GM20000 (cell line): ENCODE results near the gene BOLL.
"Not testable (repeated sequence)": the region's sequence is repeated elsewhere in the genome, so short reads cannot be mapped to it uniquely, and the experiment has no call there.

Experiments used
- DNase-seq: peaks from one replicate; pipeline ENCODE4 v3.0.0; 2012; ENCODE audit warnings: low spot score
- TF ChIP-seq, protein P1 (sequence below): IDR thresholded peaks from 2 replicates; pipeline ENCODE4 v1.5.1; 2012; ENCODE audit warnings: mild to moderate bottlenecking, control low read depth; ENCODE audit errors: extremely low read depth, missing control alignments

Gene BOLL

DNA sequence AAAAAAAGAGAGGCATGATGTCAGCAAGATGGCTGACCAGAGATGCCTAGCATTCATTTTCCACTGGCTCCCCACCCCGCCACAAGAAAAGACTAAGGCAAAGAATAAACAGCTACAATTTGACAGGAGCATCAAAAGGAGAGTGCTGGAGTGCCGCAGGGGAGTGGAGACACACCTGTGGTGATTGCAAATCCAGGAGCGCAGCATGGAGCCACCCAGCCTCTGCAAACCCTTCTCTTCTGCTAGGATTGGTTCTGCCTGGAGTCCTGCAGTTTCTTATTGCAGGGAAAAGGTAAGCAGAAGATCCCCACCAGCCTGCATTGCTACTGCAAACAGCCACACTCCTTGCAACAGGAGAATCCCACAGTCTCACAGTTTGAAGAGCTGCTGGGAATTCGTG, 26.1 kb downstream of the BOLL start:
- TF ChIP-seq, protein P1, sequence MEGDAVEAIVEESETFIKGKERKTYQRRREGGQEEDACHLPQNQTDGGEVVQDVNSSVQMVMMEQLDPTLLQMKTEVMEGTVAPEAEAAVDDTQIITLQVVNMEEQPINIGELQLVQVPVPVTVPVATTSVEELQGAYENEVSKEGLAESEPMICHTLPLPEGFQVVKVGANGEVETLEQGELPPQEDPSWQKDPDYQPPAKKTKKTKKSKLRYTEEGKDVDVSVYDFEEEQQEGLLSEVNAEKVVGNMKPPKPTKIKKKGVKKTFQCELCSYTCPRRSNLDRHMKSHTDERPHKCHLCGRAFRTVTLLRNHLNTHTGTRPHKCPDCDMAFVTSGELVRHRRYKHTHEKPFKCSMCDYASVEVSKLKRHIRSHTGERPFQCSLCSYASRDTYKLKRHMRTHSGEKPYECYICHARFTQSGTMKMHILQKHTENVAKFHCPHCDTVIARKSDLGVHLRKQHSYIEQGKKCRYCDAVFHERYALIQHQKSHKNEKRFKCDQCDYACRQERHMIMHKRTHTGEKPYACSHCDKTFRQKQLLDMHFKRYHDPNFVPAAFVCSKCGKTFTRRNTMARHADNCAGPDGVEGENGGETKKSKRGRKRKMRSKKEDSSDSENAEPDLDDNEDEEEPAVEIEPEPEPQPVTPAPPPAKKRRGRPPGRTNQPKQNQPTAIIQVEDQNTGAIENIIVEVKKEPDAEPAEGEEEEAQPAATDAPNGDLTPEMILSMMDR, result no peak
- DNase-seq, result no peak

DNA sequence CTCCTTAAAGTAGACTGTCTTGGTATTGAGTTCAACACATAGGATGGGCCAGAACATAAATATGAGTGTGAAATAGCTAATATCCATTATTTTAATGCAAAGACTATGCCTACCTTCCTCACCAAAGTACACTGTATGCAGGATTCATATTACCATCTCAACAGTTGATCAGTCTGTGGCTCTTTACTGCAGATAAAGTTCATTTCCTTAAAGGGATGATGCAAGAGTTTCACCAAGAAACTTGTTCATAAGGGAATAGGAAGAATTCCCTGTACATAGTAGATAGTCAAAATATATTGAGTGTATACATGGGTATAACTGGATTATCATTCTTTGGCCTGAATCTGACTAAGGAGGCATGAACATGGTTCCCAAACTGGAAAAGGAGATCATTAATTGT, 44.9 kb downstream of the BOLL start:
- DNase-seq, result no peak
- TF ChIP-seq, protein P1, result no peak

DNA sequence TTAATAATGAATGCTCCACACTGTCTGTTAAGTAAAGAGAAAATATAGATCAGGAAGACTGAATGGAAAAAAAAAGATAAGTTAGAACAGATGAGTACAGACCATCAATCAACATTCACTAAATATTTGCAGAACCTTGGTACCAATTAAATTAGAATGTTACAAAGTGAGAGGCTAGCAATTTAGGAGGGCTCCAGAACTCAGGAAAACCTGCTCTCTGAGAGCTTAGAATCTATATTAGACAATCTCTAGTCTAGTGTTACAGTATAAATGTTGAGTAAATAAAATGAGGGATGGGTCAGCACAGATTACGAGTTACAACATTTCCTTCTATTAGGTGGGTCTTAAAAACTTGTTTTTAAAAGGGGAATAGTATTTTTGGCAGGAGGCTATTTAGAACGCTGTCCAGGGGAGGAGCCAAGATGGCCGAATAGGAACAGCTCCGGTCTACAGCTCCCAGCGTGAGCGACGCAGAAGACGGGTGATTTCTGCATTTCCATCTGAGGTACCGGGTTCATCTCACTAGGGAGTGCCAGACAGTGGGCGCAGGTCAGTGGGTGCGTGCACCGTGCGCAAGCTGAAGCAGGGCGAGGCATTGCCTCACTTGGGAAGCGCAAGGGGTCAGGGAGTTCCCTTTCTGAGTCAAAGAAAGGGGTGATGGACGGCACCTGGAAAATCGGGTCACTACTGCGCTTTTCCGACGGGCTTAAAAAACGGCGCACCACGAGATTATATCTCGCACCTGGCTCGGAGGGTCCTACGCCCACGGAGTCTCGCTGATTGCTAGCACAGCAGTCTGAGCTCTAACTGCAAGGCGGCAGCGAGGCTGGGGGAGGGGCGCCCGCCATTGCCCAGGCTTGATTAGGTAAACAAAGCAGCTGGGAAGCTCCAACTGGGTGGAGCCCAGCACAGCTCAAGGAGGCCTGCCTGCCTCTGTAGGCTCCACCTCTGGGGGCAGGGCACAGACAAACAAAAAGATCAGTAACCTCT, 56.3 kb downstream of the BOLL start:
- DNase-seq, result not testable (repeated sequence)

DNA sequence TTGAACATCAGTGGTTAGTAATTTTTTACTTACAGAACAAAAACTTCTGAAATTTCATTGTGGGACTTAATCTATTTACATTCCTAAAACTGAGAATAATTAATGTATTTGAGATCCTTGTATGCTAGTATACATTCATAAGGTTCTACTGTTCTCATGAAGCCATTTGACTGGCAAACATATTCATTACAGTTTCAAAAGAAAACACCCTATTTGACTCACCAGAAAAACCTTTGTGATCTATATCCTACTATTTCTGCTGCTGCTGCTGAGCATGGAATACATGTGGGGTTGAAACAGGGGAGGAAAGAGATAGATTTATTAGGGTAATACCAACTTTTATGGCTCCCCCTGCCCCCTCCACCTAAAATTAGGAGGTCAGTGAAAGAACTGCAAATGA, 58.1 kb downstream of the BOLL start:
- TF ChIP-seq, protein P1, result no peak
- DNase-seq, result no peak

DNA sequence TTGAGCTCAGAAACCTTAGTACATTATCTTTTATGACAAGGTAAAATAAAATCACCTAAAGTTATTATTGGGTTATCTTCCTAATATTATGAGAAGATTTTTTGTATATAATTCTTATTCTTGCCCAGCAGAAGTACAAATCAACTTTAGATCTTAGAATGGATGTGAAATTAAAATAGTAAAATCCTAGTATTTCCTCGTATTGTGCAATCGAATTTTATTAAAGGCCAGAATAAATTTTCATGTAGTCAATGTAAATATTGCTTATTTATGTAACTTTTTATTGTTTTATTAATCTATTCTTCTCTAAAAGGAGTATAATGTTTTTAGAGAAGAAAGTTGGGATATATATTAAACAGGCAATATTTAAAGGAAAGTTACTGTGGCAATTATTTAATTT, 67.3 kb downstream of the BOLL start:
- DNase-seq, result no peak
- TF ChIP-seq, protein P1, result no peak

DNA sequence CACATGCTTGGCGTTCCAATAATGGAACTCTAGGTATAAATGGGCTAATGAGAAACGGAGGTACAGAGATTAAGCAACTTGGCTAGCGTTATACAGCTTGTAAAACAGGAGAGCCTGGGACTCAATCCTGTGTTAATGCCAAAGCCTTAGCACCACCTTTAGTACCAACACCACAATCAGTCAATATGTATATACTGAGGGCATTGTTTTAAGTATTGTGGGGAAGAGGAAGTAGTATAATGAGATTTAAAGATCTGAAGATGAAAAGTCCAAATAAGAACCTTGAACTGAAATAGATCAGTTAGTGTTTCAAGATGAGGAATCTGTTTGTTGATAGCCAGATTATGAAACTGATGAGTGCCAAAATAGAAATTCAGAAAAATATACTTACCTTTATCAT, 71.8 kb downstream of the BOLL start:
- TF ChIP-seq, protein P1, result no peak
- DNase-seq, result no peak

DNA sequence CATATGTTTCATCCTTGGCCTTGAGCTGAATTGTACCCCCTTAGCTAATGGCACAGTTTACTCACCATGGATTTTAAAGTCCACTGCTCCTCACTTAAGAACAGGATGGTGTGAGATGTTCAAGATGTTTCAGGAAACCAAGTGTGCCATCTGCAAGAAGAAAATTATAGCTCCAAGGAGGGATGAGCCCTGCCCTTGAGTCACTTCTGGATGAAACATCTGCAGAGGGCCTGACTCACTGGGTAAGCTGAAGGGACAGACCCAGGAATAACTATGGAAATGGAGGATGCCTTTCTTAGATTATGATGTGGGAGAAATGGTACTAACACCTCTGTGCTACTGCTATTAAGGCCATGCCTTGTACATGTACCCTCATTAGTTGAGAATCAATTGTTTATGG, 73.5 kb downstream of the BOLL start:
- no peak for DNase-seq
- TF ChIP-seq, protein P1, result no peak
